WTC11 (cell line): ENCODE measurements around the gene RTF2. TPM values are rescaled to one million over a fixed set of nuclear protein-coding genes. Genes with fewer than 3 reads are reported as not detected.
"Not testable (repeated sequence)": the region's sequence is repeated elsewhere in the genome, so short reads cannot be mapped to it uniquely, and the experiment has no call there.

Experiments used
- ATAC-seq: fragments of 200-7000 bp; cut with Tn5 transposase; 2 replicates; pipeline ENCODE4 v1.10.0; 2021; ENCODE audit warnings: mild to moderate bottlenecking, moderate library complexity
- CTCF ChIA-PET: fragments of 300-600 bp; sonication (Branson Sonifier 250); formaldehyde crosslinking; loops from one replicate; lab custom pipeline; 2021; ENCODE audit warnings: antibody characterized with exemption; lab: Charles Lee
- POLR2A ChIA-PET: fragments of 350-600 bp; sonication (Branson Sonifier 250); formaldehyde crosslinking; loops from one replicate; lab custom pipeline; 2021; ENCODE audit warnings: antibody characterized with exemption; lab: Charles Lee
- DNase-seq: peaks from one replicate; pipeline ENCODE4 v3.0.0; 2021; ENCODE audit warnings: low spot score
- H3K27ac Mint-ChIP-seq: 2 replicates; pipeline ENCODE4 v1.8.0; 2021; ENCODE audit warnings: mixed read lengths
- H3K27me3 Mint-ChIP-seq: 2 replicates; pipeline ENCODE4 v1.8.0; 2021; ENCODE audit warnings: low read depth, mild to moderate bottlenecking, moderate library complexity, mixed read lengths
- H3K36me3 Mint-ChIP-seq: 2 replicates; pipeline ENCODE4 v1.8.0; 2021; ENCODE audit warnings: mixed read lengths
- H3K4me1 Mint-ChIP-seq: 2 replicates; pipeline ENCODE4 v1.8.0; 2022; ENCODE audit warnings: mixed read lengths
- H3K4me3 Mint-ChIP-seq: 2 replicates; pipeline ENCODE4 v1.8.0; 2021; ENCODE audit warnings: mild to moderate bottlenecking, moderate library complexity, mixed read lengths
- H3K9me3 Mint-ChIP-seq: 2 replicates; pipeline ENCODE4 v1.8.0; 2021; ENCODE audit warnings: mixed read lengths
- CBFB ChIP-seq: sonication (generic); formaldehyde crosslinking; IDR thresholded peaks from 2 replicates; pipeline ENCODE4 v1.8.1; 2022; ENCODE audit warnings: mild to moderate bottlenecking, low read depth, missing genetic modification reagents
- CDX4 ChIP-seq: fragments of 250-450 bp; sonication (Bioruptor Pico); IDR thresholded peaks from 2 replicates; pipeline ENCODE4 v1.9.0; 2021; ENCODE audit warnings: moderate library complexity, mild to moderate bottlenecking, inconsistent platforms, borderline replicate concordance
- E2F5 ChIP-seq: sonication (generic); formaldehyde crosslinking; IDR thresholded peaks from 2 replicates; pipeline ENCODE4 v1.8.1; 2022; ENCODE audit warnings: mild to moderate bottlenecking, moderate library complexity, missing genetic modification reagents
- ERG ChIP-seq: fragments of 250-450 bp; sonication (Bioruptor Pico); IDR thresholded peaks from 2 replicates; pipeline ENCODE4 v1.8.0; 2021; ENCODE audit warnings: mild to moderate bottlenecking
- ETV6 ChIP-seq: sonication (generic); formaldehyde crosslinking; IDR thresholded peaks from 2 replicates; pipeline ENCODE4 v1.8.1; 2022; ENCODE audit warnings: mild to moderate bottlenecking, missing genetic modification reagents
- FOXK1 ChIP-seq: sonication (generic); formaldehyde crosslinking; IDR thresholded peaks from 2 replicates; pipeline ENCODE4 v1.8.0; 2022; ENCODE audit warnings: mild to moderate bottlenecking, moderate library complexity, missing genetic modification reagents
- HMGA2 ChIP-seq: fragments of 250-450 bp; sonication (Bioruptor Pico); IDR thresholded peaks from 2 replicates; pipeline ENCODE4 v1.4.0; 2021; ENCODE audit warnings: mild to moderate bottlenecking, moderate library complexity
- HMGXB4 ChIP-seq: sonication (generic); formaldehyde crosslinking; IDR thresholded peaks from 2 replicates; pipeline ENCODE4 v1.8.1; 2023; ENCODE audit warnings: mild to moderate bottlenecking, moderate library complexity, missing genetic modification reagents
- JUN ChIP-seq: sonication (generic); formaldehyde crosslinking; IDR thresholded peaks from 2 replicates; pipeline ENCODE4 v1.8.0; 2023; ENCODE audit warnings: mild to moderate bottlenecking, missing genetic modification reagents
- MLX ChIP-seq: sonication (generic); formaldehyde crosslinking; IDR thresholded peaks from 2 replicates; pipeline ENCODE4 v1.8.1; 2023; ENCODE audit warnings: mild to moderate bottlenecking, missing genetic modification reagents, moderate library complexity
- MXD4 ChIP-seq: fragments of 250-450 bp; sonication (Bioruptor Pico); IDR thresholded peaks from 2 replicates; pipeline ENCODE4 v1.8.0; 2021; ENCODE audit warnings: mild to moderate bottlenecking, moderate library complexity, borderline replicate concordance
- MYBL2 ChIP-seq: sonication (generic); formaldehyde crosslinking; IDR thresholded peaks from 2 replicates; pipeline ENCODE4 v1.8.1; 2023; ENCODE audit warnings: mild to moderate bottlenecking, moderate library complexity, missing genetic modification reagents
- NFATC4 ChIP-seq: fragments of 250-450 bp; sonication (Bioruptor Pico); IDR thresholded peaks from 2 replicates; pipeline ENCODE4 v1.9.0; 2021; ENCODE audit warnings: mild to moderate bottlenecking
- NFE2L1 ChIP-seq: sonication (generic); formaldehyde crosslinking; IDR thresholded peaks from 2 replicates; pipeline ENCODE4 v1.8.1; 2023; ENCODE audit warnings: missing genetic modification reagents
- NFYB ChIP-seq: sonication (generic); formaldehyde crosslinking; conservative IDR thresholded peaks from 2 replicates; pipeline ENCODE4 v1.8.0; 2022; ENCODE audit warnings: low read depth, missing genetic modification reagents
- OVOL2 ChIP-seq: fragments of 250-450 bp; sonication (Bioruptor Pico); IDR thresholded peaks from 2 replicates; pipeline ENCODE4 v1.9.0; 2021; ENCODE audit warnings: mild to moderate bottlenecking, borderline replicate concordance
- PREB ChIP-seq: sonication (generic); formaldehyde crosslinking; IDR thresholded peaks from 2 replicates; pipeline ENCODE4 v1.8.1; 2022; ENCODE audit warnings: mild to moderate bottlenecking, missing genetic modification reagents, moderate library complexity, borderline replicate concordance
- RORB ChIP-seq: fragments of 250-450 bp; sonication (Bioruptor Pico); IDR thresholded peaks from 2 replicates; pipeline ENCODE4 v1.9.0; 2021; ENCODE audit warnings: mild to moderate bottlenecking
- STAT6 ChIP-seq: sonication (generic); formaldehyde crosslinking; conservative IDR thresholded peaks from 2 replicates; pipeline ENCODE4 v1.8.1; 2023; ENCODE audit warnings: mild to moderate bottlenecking, low read depth, missing genetic modification reagents, moderate library complexity
- TEAD1 ChIP-seq: sonication (generic); formaldehyde crosslinking; IDR thresholded peaks from 2 replicates; pipeline ENCODE4 v1.8.0; 2022; ENCODE audit warnings: mild to moderate bottlenecking, missing genetic modification reagents
- ZNF423 ChIP-seq: fragments of 250-450 bp; sonication (Bioruptor Pico); IDR thresholded peaks from 2 replicates; pipeline ENCODE4 v2.1.2; 2022; ENCODE audit warnings: mild to moderate bottlenecking, moderate library complexity
- ZNF671 ChIP-seq: fragments of 250-450 bp; sonication (Bioruptor Pico); IDR thresholded peaks from 2 replicates; pipeline ENCODE4 v1.8.0; 2021; ENCODE audit warnings: mild to moderate bottlenecking
- total RNA-seq: library from RNA; stranded (reverse); gene quantifications from 3 replicates; pipeline ENCODE4 v1.2.3, GENCODE V29; 2021

RTF2 gene
- total RNA-seq, 1 experiment from 2014 or later = 46.3 TPM

GRCh38 chr20:56527521-56527920 lies 59.1 kb downstream of the RTF2 start (continued):
- TF ChIP-seq STAT6 (CRISPR knock-in tag) (no peak), HMGA2 (CRISPR knock-in tag) (no peak), RORB (CRISPR knock-in tag) (no peak), TEAD1 (no peak), JUN (CRISPR knock-in tag) (no peak), NFYB (CRISPR knock-in tag) (no peak), E2F5 (no peak), OVOL2 (no peak), NFE2L1 (CRISPR knock-in tag) (no peak), CDX4 (CRISPR knock-in tag) (no peak), ETV6 (CRISPR knock-in tag) (no peak), MLX (CRISPR knock-in tag) (no peak)

- POLR2A ChIA-PET, H3K27ac Mint-ChIP-seq, H3K4me3 Mint-ChIP-seq, H3K27me3 Mint-ChIP-seq, H3K4me1 Mint-ChIP-seq, ATAC-seq, H3K9me3 Mint-ChIP-seq, H3K36me3 Mint-ChIP-seq, CTCF ChIA-PET, DNase-seq: not testable (repeated sequence)
Measured at GRCh38 chr20:56532946-56533345, 64.5 kb downstream of the RTF2 start, which contains the start of gene FAM209B. Gene FAM209B, plus strand, starts transcription at chr20:56533246. Its CDS starts 96 bp downstream, at chr20:56533342.

GRCh38 chr20:56537997-56538396 lies 69.6 kb downstream of the RTF2 start:
- CTCF ChIA-PET = interaction anchor here (0.5 kb wide), 1 partner anchor 10 kb away, joined by 3 read pairs; no protein-coding TSS in a partner anchor
- DNase-seq = no peak
- POLR2A ChIA-PET = no interaction called here
- H3K4me1 Mint-ChIP-seq = no peaks in the 10 kb centered on the region
- H3K9me3 Mint-ChIP-seq = no peaks in the 10 kb centered on the region
- no peak overlapping the region for H3K4me3 Mint-ChIP-seq
- H3K36me3 Mint-ChIP-seq = no peaks in the 10 kb centered on the region
- H3K27me3 Mint-ChIP-seq = no peaks in the 10 kb centered on the region
- no peak overlapping the region for H3K27ac Mint-ChIP-seq
- no peak for ATAC-seq
- TF ChIP-seq ERG (CRISPR knock-in tag) = no peak
- no peak for TF ChIP-seq CDX4 (CRISPR knock-in tag)
- TF ChIP-seq CBFB (CRISPR knock-in tag) = no peak
- no peak for TF ChIP-seq ZNF423
- TF ChIP-seq HMGXB4 (CRISPR knock-in tag) = no peak
- TF ChIP-seq ZNF671 (CRISPR knock-in tag) = no peak
- no peak for TF ChIP-seq MXD4
- no peak for TF ChIP-seq PREB
- TF ChIP-seq MYBL2 (CRISPR knock-in tag) = no peak
- TF ChIP-seq NFATC4 (CRISPR knock-in tag) = no peak
- no peak for TF ChIP-seq FOXK1 (CRISPR knock-in tag)
